HG02763 (cell line): ENCODE measurements around the gene IDH3G.

ENCODE experiments used
- ATAC-seq: cut with Tn5 transposase; IDR thresholded peaks from one replicate; pipeline ENCODE4 v1.9.1; 2021; ENCODE audit warnings: mild to moderate bottlenecking, moderate library complexity; ENCODE audit not compliant: unreplicated experiment

Gene IDH3G

GRCh38 chrX:153791104-153791852, 2.9 kb downstream of the IDH3G start:
- ATAC-seq, result no peak

GRCh38 chrX:153789654-153790053, 4.5 kb downstream of the IDH3G start:
- no peak for ATAC-seq

- ATAC-seq, result no peak
Measured at GRCh38 chrX:153786669-153787068, 7.5 kb downstream of the IDH3G start.

- no peak for ATAC-seq
Measured at GRCh38 chrX:153784325-153784967, 9.7 kb downstream of the IDH3G start.

- no peak for ATAC-seq
Measured at GRCh38 chrX:153783378-153784013, 10.7 kb downstream of the IDH3G start.

GRCh38 chrX:153782871-153783270, 11.3 kb downstream of the IDH3G start:
- ATAC-seq, result no peak

GRCh38 chrX:153782313-153782712, 11.9 kb downstream of the IDH3G start:
- no peak for ATAC-seq

- no peak for ATAC-seq
Measured at GRCh38 chrX:153781428-153782047, 12.6 kb downstream of the IDH3G start.

- ATAC-seq, result no peak
Measured at GRCh38 chrX:153780678-153781427, 13.3 kb downstream of the IDH3G start, which contains the start of gene SRPK3. TSS of gene SRPK3 (plus strand) at chrX:153781041. CDS start at chrX:153781087, 46 bp downstream.

- no peak for ATAC-seq
Measured at GRCh38 chrX:153779891-153780677, 14.1 kb downstream of the IDH3G start.

GRCh38 chrX:153778684-153779101, 15.5 kb downstream of the IDH3G start:
- no peak for ATAC-seq

GRCh38 chrX:153778181-153778580, 16.0 kb downstream of the IDH3G start:
- ATAC-seq, result no peak

- ATAC-seq, result no peak
Measured at GRCh38 chrX:153777261-153778090, 16.7 kb downstream of the IDH3G start.

- no peak for ATAC-seq
Measured at GRCh38 chrX:153776611-153777045, 17.5 kb downstream of the IDH3G start.

GRCh38 chrX:153776120-153776599, 18.0 kb downstream of the IDH3G start:
- no peak for ATAC-seq

- ATAC-seq, result no peak
Measured at GRCh38 chrX:153775293-153776119, 18.7 kb downstream of the IDH3G start.

GRCh38 chrX:153774576-153775292, 19.4 kb downstream of the IDH3G start:
- no peak for ATAC-seq
